H1 (cell line): Measurements from ENCODE around the gene TGOLN2. TPM values are rescaled to one million over a fixed set of nuclear protein-coding genes. Genes with fewer than 3 reads are reported as not detected.

Source experiments
- CTCF ChIA-PET: fragments of 300-600 bp; sonication (Branson Sonifier 250); formaldehyde crosslinking; loops from one replicate; lab custom pipeline; 2021; ENCODE audit not compliant: partially characterized antibody; lab: Charles Lee
- POLR2A ChIA-PET: fragments of 300-600 bp; sonication (Branson Sonifier 250); formaldehyde crosslinking; loops from one replicate; lab custom pipeline; 2021; ENCODE audit warnings: inconsistent platforms; ENCODE audit not compliant: partially characterized antibody; lab: Charles Lee
- DNase-seq, 2 experiments: peaks; one replicate each; pipeline versions ENCODE4 v3.0.0 to v3.0.0-alpha.2; 2010 to 2022; ENCODE audit warnings: low spot score in 2 of 2, low read depth in 1 of 2, mixed read lengths in 1 of 2
- FAIRE-seq: peaks from 2 replicates; lab custom pipeline; 2011; peaks lifted over from hg19 to GRCh38; lab: Jason Lieb, UNC
- H2AFZ ChIP-seq: 2 replicates; pipeline ENCODE4 v1.8.1; 2012; ENCODE audit warnings: low read length, inconsistent platforms
- H2AK5ac ChIP-seq: 2 replicates; pipeline ENCODE4 v1.6.1; 2013; ENCODE audit warnings: low read depth, low read length
- H2BK120ac ChIP-seq: replicated peaks from 2 replicates; pipeline ENCODE3; 2013; ENCODE audit warnings: low read depth, low read length, inconsistent platforms
- H2BK12ac ChIP-seq: 2 replicates; pipeline ENCODE4 v1.6.1; 2013; ENCODE audit warnings: low read depth, low read length
- H2BK15ac ChIP-seq: 2 replicates; pipeline ENCODE4 v1.6.1; 2013; ENCODE audit warnings: low read length
- H2BK20ac ChIP-seq: 2 replicates; pipeline ENCODE4 v1.6.1; 2013; ENCODE audit warnings: low read length
- H2BK5ac ChIP-seq: 2 replicates; pipeline ENCODE4 v1.6.1; 2013; ENCODE audit warnings: low read depth, low read length
- H3K14ac ChIP-seq: 2 replicates; pipeline ENCODE4 v1.6.1; 2013; ENCODE audit warnings: inconsistent platforms; ENCODE audit not compliant: insufficient read length
- H3K18ac ChIP-seq: 2 replicates; pipeline ENCODE4 v1.6.1; 2013; ENCODE audit warnings: low read length; ENCODE audit errors: extremely low read depth
- H3K23ac ChIP-seq: 2 replicates; pipeline ENCODE4 v1.6.1; 2013; ENCODE audit warnings: inconsistent platforms; ENCODE audit not compliant: insufficient read length
- H3K23me2 ChIP-seq: 2 replicates; pipeline ENCODE4 v1.6.1; 2013; ENCODE audit warnings: low read depth, low read length
- H3K27ac ChIP-seq: 2 replicates; pipeline ENCODE4 v1.6.1; 2011; ENCODE audit warnings: low read depth, low read length, inconsistent platforms
- H3K27me3 ChIP-seq, 4 experiments: replicated peaks in 1 of 4; 1 replicate in 1 of 4; 2 replicates in 3 of 4; pipeline versions ENCODE4 v1.6.1 to v1.8.1; 2011 to 2013; ENCODE audit warnings: low read length in 3 of 4, mild to moderate bottlenecking in 3 of 4, inconsistent platforms in 2 of 4, mixed read lengths in 2 of 4, moderate library complexity in 1 of 4; ENCODE audit not compliant: control insufficient read depth in 3 of 4, insufficient read depth in 3 of 4; ENCODE audit errors: extremely low read depth in 1 of 4
- H3K36me3 ChIP-seq, 4 experiments: 2 replicates each; pipeline versions ENCODE4 v1.6.1 to v1.8.1; 2011 to 2013; ENCODE audit warnings: mild to moderate bottlenecking in 4 of 4, low read length in 3 of 4, moderate library complexity in 2 of 4, control low read depth in 1 of 4, inconsistent platforms in 1 of 4; ENCODE audit not compliant: insufficient read depth in 4 of 4, control insufficient read depth in 2 of 4
- H3K4ac ChIP-seq: replicated peaks from 2 replicates; pipeline ENCODE3; 2013; ENCODE audit warnings: low read length, low read depth, mixed read lengths, inconsistent platforms; ENCODE audit not compliant: insufficient read length
- H3K4me1 ChIP-seq, 4 experiments: replicated peaks in 1 of 4; 1 replicate in 1 of 4; 2 replicates in 3 of 4; pipeline versions ENCODE4 v1.6.1 to v1.8.1; 2011 to 2013; ENCODE audit warnings: low read length in 3 of 4, inconsistent platforms in 2 of 4, mixed read lengths in 1 of 4; ENCODE audit not compliant: insufficient read depth in 4 of 4, control insufficient read depth in 3 of 4
- H3K4me2 ChIP-seq, 2 experiments: 2 replicates each; pipeline versions ENCODE4 v1.6.1 to v1.8.1; 2011 to 2013; ENCODE audit warnings: low read depth in 2 of 2, low read length in 2 of 2, control low read depth in 1 of 2, inconsistent platforms in 1 of 2, mild to moderate bottlenecking in 1 of 2; ENCODE audit not compliant: insufficient read depth in 1 of 2
- H3K4me3 ChIP-seq, 4 experiments: fragments of 200-600, 300-600 bp in 1 of 4; sonication (generic), shearing (Covaris generic), sonication (Bioruptor Twin) in 1 of 4; 2 replicates each; pipeline versions ENCODE4 v1.5.1 to v1.8.1; 2011 to 2016; ENCODE audit warnings: low read length in 4 of 4, low read depth in 3 of 4, control low read depth in 2 of 4, inconsistent platforms in 2 of 4, mild to moderate bottlenecking in 2 of 4, mixed read lengths in 1 of 4, moderate library complexity in 1 of 4; ENCODE audit not compliant: insufficient read depth in 2 of 4; ENCODE audit errors: extremely low read depth in 1 of 4
- H3K56ac ChIP-seq: replicated peaks from 2 replicates; pipeline ENCODE3; 2013; ENCODE audit warnings: low read depth, mild to moderate bottlenecking, mixed read lengths, low read length, inconsistent platforms; ENCODE audit not compliant: insufficient read length
- H3K79me1 ChIP-seq: 2 replicates; pipeline ENCODE4 v1.6.1; 2013; ENCODE audit warnings: low read depth, low read length, control low read depth
- H3K79me2 ChIP-seq, 2 experiments: 2 replicates each; pipeline versions ENCODE4 v1.6.1 to v1.8.1; 2012 to 2013; ENCODE audit warnings: low read length in 2 of 2, mild to moderate bottlenecking in 2 of 2, inconsistent platforms in 1 of 2; ENCODE audit not compliant: insufficient read depth in 2 of 2, control insufficient read depth in 1 of 2
- H3K9ac ChIP-seq, 4 experiments: replicated peaks in 1 of 4; 1 replicate in 1 of 4; 2 replicates in 3 of 4; pipeline versions ENCODE4 v1.6.1 to v1.8.1; 2011 to 2013; ENCODE audit warnings: low read depth in 3 of 4, low read length in 3 of 4, control low read depth in 2 of 4, mild to moderate bottlenecking in 2 of 4, moderate library complexity in 2 of 4, inconsistent platforms in 1 of 4; ENCODE audit errors: extremely low read depth in 1 of 4
- H3K9me3 ChIP-seq, 2 experiments: 2 replicates each; pipeline versions ENCODE4 v1.6.1 to v1.8.1; 2012 to 2013; ENCODE audit warnings: mild to moderate bottlenecking in 2 of 2, moderate library complexity in 2 of 2, control low read depth in 1 of 2, inconsistent platforms in 1 of 2, low read depth in 1 of 2, low read length in 1 of 2, mixed read lengths in 1 of 2; ENCODE audit not compliant: insufficient read depth in 2 of 2
- H4K20me1 ChIP-seq, 2 experiments: replicated peaks in 1 of 2; 2 replicates each; pipeline versions ENCODE3 to v1.8.1; 2011 to 2013; ENCODE audit warnings: inconsistent platforms in 2 of 2, low read length in 2 of 2, mild to moderate bottlenecking in 1 of 2; ENCODE audit not compliant: insufficient read depth in 2 of 2, control insufficient read depth in 1 of 2
- H4K5ac ChIP-seq: 2 replicates; pipeline ENCODE4 v1.6.1; 2013; ENCODE audit warnings: low read length, low read depth, mixed read lengths, inconsistent platforms; ENCODE audit not compliant: insufficient read length
- H4K8ac ChIP-seq: 2 replicates; pipeline ENCODE4 v1.8.0; 2013; ENCODE audit warnings: mild to moderate bottlenecking, moderate library complexity, low read length, inconsistent platforms; ENCODE audit not compliant: insufficient read depth; ENCODE audit errors: extremely low read depth
- H4K91ac ChIP-seq: replicated peaks from 2 replicates; pipeline ENCODE3; 2013; ENCODE audit warnings: low read length, mixed read lengths, inconsistent platforms; ENCODE audit not compliant: insufficient read length
- E2F6 ChIP-seq: IDR thresholded peaks from 2 replicates; pipeline ENCODE4 v1.6.1; 2012; ENCODE audit warnings: inconsistent platforms
- HDAC6 ChIP-seq: IDR thresholded peaks from one replicate; pipeline ENCODE4 v1.7.1; 2012; ENCODE audit warnings: low read depth, mild to moderate bottlenecking, inconsistent platforms, low read length, moderate library complexity
- JUN ChIP-seq: IDR thresholded peaks from 2 replicates; pipeline ENCODE4 v1.6.1; 2011; ENCODE audit warnings: low read depth, mild to moderate bottlenecking, improper control_type of control experiment, low read length
- WGBS, 2 experiments: shearing (Covaris generic) in 1 of 2; methylation state at CpG; one replicate each; pipeline versions ENCODE4 v1.1.6 to v1.1.7; 2013 to 2015; ENCODE audit warnings: low lambda C conversion rate in 2 of 2, mixed read lengths in 2 of 2, inconsistent platforms in 1 of 2, low coverage in 1 of 2, missing lambda C conversion rate in 1 of 2; ENCODE audit not compliant: insufficient replicate concordance in 2 of 2, insufficient coverage in 1 of 2, insufficient read length in 1 of 2; ENCODE audit errors: extremely low coverage in 1 of 2, missing lambda C conversion rate in 1 of 2; 5-methylcytosine and 5-hydroxymethylcytosine counted together
- polyA plus RNA-seq, 7 experiments: library from polyadenylated mRNA; depleted of rRNA in 3 of 7; stranded (reverse) in 5 of 7; unstranded in 2 of 7; fragments of >200 nt in 5 of 7; fragments of 200-250 nt in 2 of 7; gene quantifications; 1 replicate in 5 of 7; 2 replicates in 1 of 7; 4 replicates in 1 of 7; pipeline versions ENCODE4 v1.2.1 to v1.2.3, GENCODE V29; 2011 to 2013; ENCODE audit warnings: missing spikeins in 2 of 7, mixed read lengths in 2 of 7
- total RNA-seq: library from RNA; stranded (reverse); fragmentation: NEBNext Ultra II Directional; extraction: Animal tissue kit (Norgen Biotek cat#: 25700); gene quantifications from 2 replicates; pipeline ENCODE4 v1.2.1, GENCODE V29; 2021

The TGOLN2 gene
- total and polyA plus RNA-seq, 2 of the 8 experiments (the other 6 are each of a cell fraction or from before 2014, with no cell fraction given): 33.9 to 38.9 TPM

- Histone ChIP-seq H3K4me3 (no peak overlapping the region), H2AFZ (no peak overlapping the region), H2BK15ac (no peak overlapping the region), H3K23me2 (no peaks in the 10 kb centered on the region), H3K27ac (no peak overlapping the region), H3K27me3 (no peaks in the 10 kb centered on the region), H3K4me2 (no peak overlapping the region), H4K91ac (no peak overlapping the region), H4K5ac (no peak overlapping the region), H3K4me1 (no peaks in the 10 kb centered on the region), H3K18ac (no peak overlapping the region), H2AK5ac (no peak overlapping the region), H2BK120ac (no peak overlapping the region), H3K9me3 (no peaks in the 10 kb centered on the region), H2BK12ac (no peak overlapping the region), H4K8ac (no peak overlapping the region), H2BK5ac (no peak overlapping the region), H3K4ac (no peak overlapping the region), H3K14ac (no peak overlapping the region), H3K9ac (no peak overlapping the region), H4K20me1 (no peaks in the 10 kb centered on the region), H3K79me1 (no peaks in the 10 kb centered on the region), H2BK20ac (no peak overlapping the region), H3K36me3 (no peaks in the 10 kb centered on the region), H3K23ac (no peak overlapping the region), H3K56ac (no peak overlapping the region), H3K79me2 (no peaks in the 10 kb centered on the region)
- FAIRE-seq: no peak
- no peak for DNase-seq
- CTCF ChIA-PET: interaction anchor here (0.6 to 4.0 kb wide), 5 partner anchors 12 to 182 kb away, joined by 3 to 16 read pairs (median 6); no protein-coding TSS in a partner anchor
- WGBS, 2 experiments: 88% methylated on average over 5 of the region's 5 CpGs; no CpG with 5 or more reads in 1 of the 2 experiments
- POLR2A ChIA-PET: interaction anchor here (0.8 to 2.2 kb wide), 6 partner anchors 42 to 189 kb away, joined by 3 to 9 read pairs (median 4); partner anchors contain the start of genes MAT2A and TGOLN2
- no peak for TF ChIP-seq HDAC6
- TF ChIP-seq JUN: no peak
- no peak for TF ChIP-seq E2F6
Observed at GRCh38 chr2:85369500-85369899, 41.7 kb upstream of the TGOLN2 start.
